Measurements from ENCODE around the gene USP38.

GRCh38 chr4:143250617-143251016, 65.9 kb downstream of the USP38 start:
- no peak for TF ChIP-seq CTCF (IDR thresholded peaks at IDR 0.05)
- no peak for TF ChIP-seq EZH2phosphoT487 (IDR thresholded peaks at IDR 0.05)
- TF ChIP-seq EZH2 (IDR thresholded peaks at IDR 0.05) = no peak
